Measurements from ENCODE around the gene SCUBE2. TPM values are rescaled to one million over a fixed set of nuclear protein-coding genes. Genes with fewer than 3 reads are reported as not detected.

SCUBE2 gene
- total and polyA plus RNA-seq, 2 donors (not counting 1 experiment from before 2014, with no cell fraction given), result 0.61 to 1.8 TPM

- Histone ChIP-seq H3K4me1 (ENCODE audit: control insufficient read depth, extremely low read depth, insufficient read depth, low read length) (no peaks in the 10 kb centered on the region), H4K20me1 (ENCODE audit: control insufficient read depth, extremely low read depth, insufficient read depth, low read length) (no peaks in the 10 kb centered on the region), H3K4me3 (replicated peaks in 1 of 4; ENCODE audit: control extremely low read depth in 1 of 4, insufficient read depth in 1 of 4, low read depth in 3 of 4, low read length in 4 of 4) (no peak overlapping the region), H3K27me3 (ENCODE audit: control insufficient read depth, insufficient read depth, low read length) (no peaks in the 10 kb centered on the region), H3K9me3 (ENCODE audit: control insufficient read depth, insufficient read depth, low read depth, low read length) (no peaks in the 10 kb centered on the region), H3K27ac (ENCODE audit: insufficient read depth, low read length) (no peak overlapping the region), H3K36me3 (ENCODE audit: control insufficient read depth, insufficient read depth, low read length) (no peaks in the 10 kb centered on the region), H2AFZ (ENCODE audit: low read length) (no peak overlapping the region), H3K79me2 (ENCODE audit: control insufficient read depth, insufficient read depth, low read length) (no peaks in the 10 kb centered on the region), H3K9ac (ENCODE audit: insufficient read depth, low read length) (no peak overlapping the region), H3K4me2 (ENCODE audit: extremely low read depth, insufficient read depth, low read length) (no peak overlapping the region)
- DNase-seq (ENCODE audit: low read depth in 2 of 2), result no peak
- TF ChIP-seq CTCF (conservative IDR thresholded peaks at IDR 0.05 in 1 of 2, IDR thresholded peaks at IDR 0.05 in 1 of 2; ENCODE audit: low read depth in 1 of 2, low read length in 2 of 2) (no peak), EZH2 (IDR thresholded peaks at IDR 0.05; ENCODE audit: low read length, missing control alignments) (no peak)
Observed at GRCh38 chr11:9073466-9074225, 17.8 kb downstream of the SCUBE2 start.

- no peaks in the 10 kb centered on the region for H3K27me3 ChIP-seq (ENCODE audit: control insufficient read depth, insufficient read depth, low read length)
- H2AFZ ChIP-seq (ENCODE audit: low read length), result no peak overlapping the region
- H3K79me2 ChIP-seq (ENCODE audit: control insufficient read depth, insufficient read depth, low read length), result no peaks in the 10 kb centered on the region
- H3K9ac ChIP-seq (ENCODE audit: insufficient read depth, low read length), result no peak overlapping the region
- no peak for DNase-seq (ENCODE audit: low read depth in 2 of 2)
- H3K27ac ChIP-seq (ENCODE audit: insufficient read depth, low read length), result no peak overlapping the region
- no peaks in the 10 kb centered on the region for H3K9me3 ChIP-seq (ENCODE audit: control insufficient read depth, insufficient read depth, low read depth, low read length)
- H4K20me1 ChIP-seq (ENCODE audit: control insufficient read depth, extremely low read depth, insufficient read depth, low read length), result no peaks in the 10 kb centered on the region
- H3K4me2 ChIP-seq (ENCODE audit: extremely low read depth, insufficient read depth, low read length), result no peak overlapping the region
- H3K4me3 ChIP-seq (replicated peaks in 1 of 4; ENCODE audit: control extremely low read depth in 1 of 4, insufficient read depth in 1 of 4, low read depth in 3 of 4, low read length in 4 of 4), result no peak overlapping the region
- H3K4me1 ChIP-seq (ENCODE audit: control insufficient read depth, extremely low read depth, insufficient read depth, low read length), result no peaks in the 10 kb centered on the region
- no peaks in the 10 kb centered on the region for H3K36me3 ChIP-seq (ENCODE audit: control insufficient read depth, insufficient read depth, low read length)
- no peak for TF ChIP-seq EZH2 (IDR thresholded peaks at IDR 0.05; ENCODE audit: low read length, missing control alignments)
- no peak for TF ChIP-seq CTCF (conservative IDR thresholded peaks at IDR 0.05 in 1 of 2, IDR thresholded peaks at IDR 0.05 in 1 of 2; ENCODE audit: low read depth in 1 of 2, low read length in 2 of 2)
Observed at GRCh38 chr11:9072626-9073176, 18.7 kb downstream of the SCUBE2 start.

GRCh38 chr11:9071692-9072091, 19.7 kb downstream of the SCUBE2 start:
- no peak overlapping the region for H3K4me3 ChIP-seq (replicated peaks in 1 of 4; ENCODE audit: control extremely low read depth in 1 of 4, insufficient read depth in 1 of 4, low read depth in 3 of 4, low read length in 4 of 4)
- no peaks in the 10 kb centered on the region for H3K4me1 ChIP-seq (ENCODE audit: control insufficient read depth, extremely low read depth, insufficient read depth, low read length)
- H3K36me3 ChIP-seq (ENCODE audit: control insufficient read depth, insufficient read depth, low read length), result no peaks in the 10 kb centered on the region
- DNase-seq (ENCODE audit: low read depth in 2 of 2), result no peak
- H3K27ac ChIP-seq (ENCODE audit: insufficient read depth, low read length), result no peak overlapping the region
- no peak overlapping the region for H3K4me2 ChIP-seq (ENCODE audit: extremely low read depth, insufficient read depth, low read length)
- no peaks in the 10 kb centered on the region for H3K79me2 ChIP-seq (ENCODE audit: control insufficient read depth, insufficient read depth, low read length)
- TF ChIP-seq CTCF (conservative IDR thresholded peaks at IDR 0.05 in 1 of 2, IDR thresholded peaks at IDR 0.05 in 1 of 2; ENCODE audit: low read depth in 1 of 2, low read length in 2 of 2) (no peak), EZH2 (IDR thresholded peaks at IDR 0.05; ENCODE audit: low read length, missing control alignments) (no peak)
- H4K20me1 ChIP-seq (ENCODE audit: control insufficient read depth, extremely low read depth, insufficient read depth, low read length), result no peaks in the 10 kb centered on the region
- H2AFZ ChIP-seq (ENCODE audit: low read length), result no peak overlapping the region
- H3K27me3 ChIP-seq (ENCODE audit: control insufficient read depth, insufficient read depth, low read length), result no peaks in the 10 kb centered on the region
- no peak overlapping the region for H3K9ac ChIP-seq (ENCODE audit: insufficient read depth, low read length)
- no peaks in the 10 kb centered on the region for H3K9me3 ChIP-seq (ENCODE audit: control insufficient read depth, insufficient read depth, low read depth, low read length)
